ENCODE measurements around the gene SBF2. TPM values are rescaled to one million over a fixed set of nuclear protein-coding genes. Genes with fewer than 3 reads are reported as not detected.

Gene SBF2
- total and polyA plus RNA-seq, 2 donors: 8.1 to 10.2 TPM

DNA sequence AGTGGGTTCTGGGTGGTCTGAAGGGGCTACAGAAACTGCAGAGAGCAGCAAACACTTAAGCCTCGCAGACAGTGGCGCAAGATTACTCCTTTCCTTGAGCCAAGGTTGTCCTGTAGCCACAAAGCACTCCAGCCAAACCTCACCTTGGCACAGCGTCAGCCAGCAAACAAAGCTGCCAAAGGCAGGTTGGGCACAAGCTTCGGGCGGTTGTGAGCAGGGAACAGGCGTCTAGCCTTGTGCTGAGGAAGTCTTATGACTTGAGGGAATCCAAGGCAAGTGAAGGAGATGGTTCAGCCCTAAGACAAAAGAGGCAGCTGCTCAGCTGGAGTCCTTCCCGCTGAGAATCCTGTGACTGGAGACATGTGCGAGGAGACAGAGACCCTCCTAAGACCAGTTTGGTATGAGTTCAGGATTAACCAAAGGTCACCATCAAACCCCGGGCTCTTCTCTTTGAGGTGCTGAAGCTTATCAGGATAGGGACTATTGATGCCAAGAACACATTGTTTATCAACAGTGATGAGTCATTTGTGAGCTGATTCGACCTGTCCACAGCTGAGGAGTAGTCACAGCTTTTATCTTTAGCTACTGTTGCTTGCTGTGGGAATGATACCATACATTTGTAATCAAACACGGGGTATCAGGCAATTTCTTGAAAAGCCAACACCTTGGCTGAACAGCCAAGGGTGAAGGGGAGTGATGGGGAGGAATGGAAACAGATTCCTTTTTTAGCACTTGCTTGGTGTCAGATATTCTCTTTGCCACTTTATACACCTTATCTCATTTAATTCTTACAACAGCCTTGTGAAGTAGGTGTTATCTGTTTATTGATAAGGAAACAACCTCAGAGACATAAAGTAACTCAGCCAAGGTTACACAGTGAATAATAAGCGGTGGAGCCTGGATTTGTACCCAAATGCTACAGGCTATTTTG lies 15.4 kb upstream of the SBF2 start:
- H3K4me3 ChIP-seq (ENCODE audit: low read length in 2 of 2): no peak overlapping the region
- H3K36me3 ChIP-seq (ENCODE audit: control insufficient read depth in 2 of 2, insufficient read depth in 2 of 2, low read length in 1 of 2): no peaks in the 10 kb centered on the region
- no peak for DNase-seq (ENCODE audit: low read depth in 6 of 9, low spot score in 9 of 9)
- H3K27me3 ChIP-seq (ENCODE audit: control insufficient read depth in 2 of 2, insufficient read depth in 1 of 2, low read length in 1 of 2): peaks cover 28 to 47% of the 10 kb centered on the region in 2 donors
- 92% methylated on average over 12 of the region's 12 CpGs for WGBS
- no peak overlapping the region for H3K27ac ChIP-seq (ENCODE audit: low read depth in 1 of 2, low read length in 1 of 2)
- peaks cover 0 to 10% of the 10 kb centered on the region in 2 donors for H3K9me3 ChIP-seq (ENCODE audit: control insufficient read depth in 2 of 2, insufficient read depth in 1 of 2, low read length in 1 of 2)
- peaks cover 29 to 47% of the 10 kb centered on the region in 2 donors for H3K4me1 ChIP-seq (ENCODE audit: control insufficient read depth in 2 of 2, insufficient read depth in 2 of 2, low read length in 2 of 2)

DNA sequence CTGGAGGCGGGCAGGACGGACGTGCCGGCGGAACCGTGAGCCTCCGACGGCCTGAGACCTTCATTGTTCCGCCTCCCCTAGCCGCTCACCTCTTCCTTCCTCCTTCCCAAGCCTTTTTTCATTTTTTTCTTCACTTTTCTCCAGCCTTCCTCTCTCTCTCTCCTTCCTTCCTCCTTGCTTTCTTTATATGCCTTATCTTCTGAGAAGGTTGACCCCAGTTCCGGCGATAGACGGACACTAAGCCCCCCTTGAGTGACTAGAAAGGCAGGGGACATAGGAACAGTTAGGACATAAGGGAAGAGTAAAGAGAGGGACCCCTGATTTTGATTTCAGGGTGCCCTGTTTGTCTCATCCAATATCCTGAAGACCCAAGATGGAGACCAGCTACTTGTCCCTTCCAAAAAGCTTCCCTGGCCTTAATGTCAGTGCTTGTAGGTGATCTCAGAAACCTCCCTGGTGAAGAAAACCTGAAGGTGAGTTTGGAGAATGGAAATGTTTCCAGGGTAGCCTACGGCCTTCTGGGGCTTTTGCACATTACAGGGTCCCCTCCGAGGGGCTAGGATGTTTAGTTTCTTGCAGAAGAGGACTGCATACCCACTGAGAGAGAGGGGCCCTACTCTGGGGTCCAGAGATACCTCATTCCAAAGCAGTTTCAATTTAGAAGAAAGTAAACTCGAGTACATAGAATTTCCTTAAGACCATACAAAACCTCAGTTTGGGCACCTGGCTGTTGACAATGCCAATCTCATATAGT lies 14.4 kb upstream of the SBF2 start:
- no peak for DNase-seq (ENCODE audit: low read depth in 6 of 9, low spot score in 9 of 9)
- Histone ChIP-seq H3K36me3 (ENCODE audit: control insufficient read depth in 2 of 2, insufficient read depth in 2 of 2, low read length in 1 of 2) (no peaks in the 10 kb centered on the region), H3K4me1 (ENCODE audit: control insufficient read depth in 2 of 2, insufficient read depth in 2 of 2, low read length in 2 of 2) (peaks cover 36 to 58% of the 10 kb centered on the region in 2 donors), H3K27me3 (ENCODE audit: control insufficient read depth in 2 of 2, insufficient read depth in 1 of 2, low read length in 1 of 2) (peaks cover 37 to 57% of the 10 kb centered on the region in 2 donors), H3K27ac (ENCODE audit: low read depth in 1 of 2, low read length in 1 of 2) (no peak overlapping the region), H3K9me3 (ENCODE audit: control insufficient read depth in 2 of 2, insufficient read depth in 1 of 2, low read length in 1 of 2) (peaks cover 0 to 10% of the 10 kb centered on the region in 2 donors), H3K4me3 (ENCODE audit: low read length in 2 of 2) (peak overlapping the region; percentile 19 to 56)
- 24% methylated on average over 16 of the region's 16 CpGs for WGBS

DNA sequence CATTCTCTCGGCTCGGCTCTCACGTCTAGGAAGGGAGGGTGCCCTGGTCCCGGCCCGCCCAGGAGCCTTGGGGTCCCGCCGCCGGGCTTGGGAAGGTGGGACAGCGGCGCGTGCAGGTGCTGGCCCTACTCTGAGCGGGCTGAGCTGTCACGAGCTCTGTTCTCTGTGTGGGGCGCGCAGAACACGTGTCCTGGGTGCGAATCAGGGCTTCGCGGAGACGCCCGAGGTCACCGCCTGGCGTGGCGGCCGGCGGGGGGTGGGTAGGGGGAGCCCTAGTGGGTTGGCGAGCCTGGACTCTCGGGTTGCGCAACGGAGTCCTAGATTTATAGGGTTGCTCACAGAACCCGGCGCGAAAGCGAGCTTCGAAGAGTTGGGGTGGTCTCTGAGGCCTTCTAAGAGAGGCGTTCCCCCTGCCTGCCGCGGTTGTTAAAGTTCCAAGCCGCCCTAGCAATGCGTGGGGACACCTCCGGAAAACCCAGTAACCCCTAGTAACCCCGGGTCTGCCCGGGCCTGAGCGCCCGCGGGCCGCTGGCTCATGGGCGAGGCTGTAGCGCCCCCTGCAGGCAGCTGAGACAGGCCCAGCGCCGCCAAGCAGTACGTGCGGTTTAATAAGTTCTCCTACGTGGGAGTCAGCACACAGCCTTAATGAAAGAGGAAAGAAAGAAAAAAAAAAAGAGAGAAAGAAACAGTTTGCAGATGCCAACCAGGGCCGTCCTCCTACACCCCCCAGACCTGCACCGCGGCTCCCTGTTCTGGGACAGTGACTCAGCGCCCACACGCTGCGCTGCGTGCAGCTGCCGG lies 13.6 kb upstream of the SBF2 start:
- Histone ChIP-seq H3K27ac (ENCODE audit: low read depth in 1 of 2, low read length in 1 of 2) (peak overlapping the region in 1 of 2 donors; percentile 31), H3K4me1 (ENCODE audit: control insufficient read depth in 2 of 2, insufficient read depth in 2 of 2, low read length in 2 of 2) (peaks cover 39 to 65% of the 10 kb centered on the region in 2 donors), H3K9me3 (ENCODE audit: control insufficient read depth in 2 of 2, insufficient read depth in 1 of 2, low read length in 1 of 2) (peaks cover 0 to 10% of the 10 kb centered on the region in 2 donors), H3K4me3 (ENCODE audit: low read length in 2 of 2) (peak overlapping the region; percentile 19 to 56), H3K27me3 (ENCODE audit: control insufficient read depth in 2 of 2, insufficient read depth in 1 of 2, low read length in 1 of 2) (peaks cover 41 to 65% of the 10 kb centered on the region in 2 donors), H3K36me3 (ENCODE audit: control insufficient read depth in 2 of 2, insufficient read depth in 2 of 2, low read length in 1 of 2) (no peaks in the 10 kb centered on the region)
- peak in 4 of 9 donors; percentile 64 to 84 (median 77) for DNase-seq (ENCODE audit: low read depth in 6 of 9, low spot score in 9 of 9)
- 1% methylated on average over 62 of the region's 62 CpGs for WGBS

DNA sequence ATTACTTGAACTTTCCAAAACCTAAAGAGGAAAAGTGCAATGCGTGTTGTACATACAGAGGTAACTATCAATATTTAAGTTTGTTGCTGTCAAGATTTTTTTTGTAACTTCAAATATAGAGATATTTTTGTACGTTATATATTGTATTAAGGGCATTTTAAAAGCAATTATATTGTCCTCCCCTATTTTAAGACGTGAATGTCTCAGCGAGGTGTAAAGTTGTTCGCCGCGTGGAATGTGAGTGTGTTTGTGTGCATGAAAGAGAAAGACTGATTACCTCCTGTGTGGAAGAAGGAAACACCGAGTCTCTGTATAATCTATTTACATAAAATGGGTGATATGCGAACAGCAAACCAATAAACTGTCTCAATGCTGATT lies 13.0 kb upstream of the SBF2 start:
- Histone ChIP-seq H3K36me3 (ENCODE audit: control insufficient read depth in 2 of 2, insufficient read depth in 2 of 2, low read length in 1 of 2) (no peaks in the 10 kb centered on the region), H3K4me3 (ENCODE audit: low read length in 2 of 2) (peak overlapping the region in 1 of 2 donors; percentile 56), H3K27ac (ENCODE audit: low read depth in 1 of 2, low read length in 1 of 2) (peak overlapping the region in 1 of 2 donors; percentile 18), H3K9me3 (ENCODE audit: control insufficient read depth in 2 of 2, insufficient read depth in 1 of 2, low read length in 1 of 2) (peaks cover 0 to 10% of the 10 kb centered on the region in 2 donors), H3K27me3 (ENCODE audit: control insufficient read depth in 2 of 2, insufficient read depth in 1 of 2, low read length in 1 of 2) (peaks cover 47 to 71% of the 10 kb centered on the region in 2 donors), H3K4me1 (ENCODE audit: control insufficient read depth in 2 of 2, insufficient read depth in 2 of 2, low read length in 2 of 2) (peaks cover 43 to 70% of the 10 kb centered on the region in 2 donors)
- DNase-seq (ENCODE audit: low read depth in 6 of 9, low spot score in 9 of 9): no peak
- WGBS: 11% methylated on average over 9 of the region's 9 CpGs

DNA sequence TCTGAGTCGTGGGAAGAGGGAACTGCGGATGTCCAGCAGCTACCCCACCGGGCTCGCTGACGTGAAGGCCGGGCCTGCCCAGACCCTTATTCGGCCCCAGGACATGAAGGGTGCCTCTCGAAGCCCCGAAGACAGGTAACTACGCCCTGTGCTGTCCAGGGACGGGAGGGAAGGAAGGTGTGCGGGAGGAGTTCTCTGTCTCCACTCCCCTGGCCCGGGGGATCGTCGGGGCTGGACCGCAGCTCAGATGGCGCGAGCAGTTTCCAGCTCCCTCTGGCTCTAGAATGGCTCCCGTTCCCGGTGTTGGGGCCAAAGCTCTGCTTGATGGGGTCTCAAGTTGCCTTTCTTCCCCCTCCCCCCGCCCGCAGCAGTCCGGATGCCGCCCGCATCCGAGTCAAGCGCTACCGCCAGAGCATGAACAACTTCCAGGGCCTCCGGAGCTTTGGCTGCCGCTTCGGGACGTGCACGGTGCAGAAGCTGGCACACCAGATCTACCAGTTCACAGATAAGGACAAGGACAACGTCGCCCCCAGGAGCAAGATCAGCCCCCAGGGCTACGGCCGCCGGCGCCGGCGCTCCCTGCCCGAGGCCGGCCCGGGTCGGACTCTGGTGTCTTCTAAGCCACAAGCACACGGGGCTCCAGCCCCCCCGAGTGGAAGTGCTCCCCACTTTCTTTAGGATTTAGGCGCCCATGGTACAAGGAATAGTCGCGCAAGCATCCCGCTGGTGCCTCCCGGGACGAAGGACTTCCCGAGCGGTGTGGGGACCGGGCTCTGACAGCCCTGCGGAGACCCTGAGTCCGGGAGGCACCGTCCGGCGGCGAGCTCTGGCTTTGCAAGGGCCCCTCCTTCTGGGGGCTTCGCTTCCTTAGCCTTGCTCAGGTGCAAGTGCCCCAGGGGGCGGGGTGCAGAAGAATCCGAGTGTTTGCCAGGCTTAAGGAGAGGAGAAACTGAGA lies 12.2 kb upstream of the SBF2 start:
- Histone ChIP-seq H3K27ac (ENCODE audit: low read depth in 1 of 2, low read length in 1 of 2) (peak overlapping the region in 1 of 2 donors; percentile 31), H3K4me3 (ENCODE audit: low read length in 2 of 2) (peak overlapping the region; percentile 37 to 56), H3K9me3 (ENCODE audit: control insufficient read depth in 2 of 2, insufficient read depth in 1 of 2, low read length in 1 of 2) (peaks cover 0 to 10% of the 10 kb centered on the region in 2 donors), H3K36me3 (ENCODE audit: control insufficient read depth in 2 of 2, insufficient read depth in 2 of 2, low read length in 1 of 2) (no peaks in the 10 kb centered on the region), H3K4me1 (ENCODE audit: control insufficient read depth in 2 of 2, insufficient read depth in 2 of 2, low read length in 2 of 2) (peaks cover 43 to 70% of the 10 kb centered on the region in 2 donors), H3K27me3 (ENCODE audit: control insufficient read depth in 2 of 2, insufficient read depth in 1 of 2, low read length in 1 of 2) (peaks cover 51 to 77% of the 10 kb centered on the region in 2 donors)
- 1% methylated on average over 65 of the region's 65 CpGs for WGBS
- DNase-seq (ENCODE audit: low read depth in 6 of 9, low spot score in 9 of 9): peak in 2 of 9 donors; percentile 36 to 52

DNA sequence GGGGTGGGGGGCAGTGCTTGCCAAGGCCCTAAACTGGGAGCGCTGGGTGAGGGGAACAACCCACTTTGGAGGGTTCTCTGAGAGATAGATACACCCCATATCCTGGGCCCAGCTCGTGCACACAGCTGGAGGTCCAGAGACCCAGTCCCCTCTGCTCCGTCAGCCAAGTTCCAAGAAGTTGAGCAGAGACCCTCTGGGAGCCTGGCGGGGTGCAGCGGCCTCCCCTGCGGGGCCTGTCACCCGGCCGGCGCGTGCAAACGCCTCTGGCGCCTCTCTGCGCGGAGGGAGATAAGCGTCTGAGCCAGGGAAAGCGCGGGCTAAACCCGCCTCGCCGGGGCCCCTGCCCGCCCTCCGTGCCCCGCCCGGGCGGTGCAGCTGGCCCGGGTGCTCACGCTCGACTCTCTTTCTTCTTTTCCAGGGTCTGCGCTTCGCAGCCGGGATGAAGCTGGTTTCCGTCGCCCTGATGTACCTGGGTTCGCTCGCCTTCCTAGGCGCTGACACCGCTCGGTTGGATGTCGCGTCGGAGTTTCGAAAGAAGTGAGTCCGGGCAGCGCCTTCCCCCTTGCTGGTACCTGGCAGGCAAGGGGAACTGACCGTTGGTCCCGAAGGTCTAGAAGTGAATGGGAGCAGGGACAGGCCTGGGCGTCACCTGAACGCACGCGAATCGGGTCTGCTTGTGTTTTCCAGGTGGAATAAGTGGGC lies 11.4 kb upstream of the SBF2 start:
- H3K4me3 ChIP-seq (ENCODE audit: low read length in 2 of 2): peak overlapping the region; percentile 37 to 56
- peak overlapping the region in 1 of 2 donors; percentile 40 for H3K27ac ChIP-seq (ENCODE audit: low read depth in 1 of 2, low read length in 1 of 2)
- WGBS: under 1% methylated on average over 51 of the region's 51 CpGs
- peaks cover 51 to 79% of the 10 kb centered on the region in 2 donors for H3K27me3 ChIP-seq (ENCODE audit: control insufficient read depth in 2 of 2, insufficient read depth in 1 of 2, low read length in 1 of 2)
- H3K36me3 ChIP-seq (ENCODE audit: control insufficient read depth in 2 of 2, insufficient read depth in 2 of 2, low read length in 1 of 2): no peaks in the 10 kb centered on the region
- DNase-seq (ENCODE audit: low read depth in 6 of 9, low spot score in 9 of 9): peak in 2 of 9 donors; percentile 40 to 58
- H3K9me3 ChIP-seq (ENCODE audit: control insufficient read depth in 2 of 2, insufficient read depth in 1 of 2, low read length in 1 of 2): peaks cover 0 to 10% of the 10 kb centered on the region in 2 donors
- H3K4me1 ChIP-seq (ENCODE audit: control insufficient read depth in 2 of 2, insufficient read depth in 2 of 2, low read length in 2 of 2): peaks cover 42 to 66% of the 10 kb centered on the region in 2 donors

DNA sequence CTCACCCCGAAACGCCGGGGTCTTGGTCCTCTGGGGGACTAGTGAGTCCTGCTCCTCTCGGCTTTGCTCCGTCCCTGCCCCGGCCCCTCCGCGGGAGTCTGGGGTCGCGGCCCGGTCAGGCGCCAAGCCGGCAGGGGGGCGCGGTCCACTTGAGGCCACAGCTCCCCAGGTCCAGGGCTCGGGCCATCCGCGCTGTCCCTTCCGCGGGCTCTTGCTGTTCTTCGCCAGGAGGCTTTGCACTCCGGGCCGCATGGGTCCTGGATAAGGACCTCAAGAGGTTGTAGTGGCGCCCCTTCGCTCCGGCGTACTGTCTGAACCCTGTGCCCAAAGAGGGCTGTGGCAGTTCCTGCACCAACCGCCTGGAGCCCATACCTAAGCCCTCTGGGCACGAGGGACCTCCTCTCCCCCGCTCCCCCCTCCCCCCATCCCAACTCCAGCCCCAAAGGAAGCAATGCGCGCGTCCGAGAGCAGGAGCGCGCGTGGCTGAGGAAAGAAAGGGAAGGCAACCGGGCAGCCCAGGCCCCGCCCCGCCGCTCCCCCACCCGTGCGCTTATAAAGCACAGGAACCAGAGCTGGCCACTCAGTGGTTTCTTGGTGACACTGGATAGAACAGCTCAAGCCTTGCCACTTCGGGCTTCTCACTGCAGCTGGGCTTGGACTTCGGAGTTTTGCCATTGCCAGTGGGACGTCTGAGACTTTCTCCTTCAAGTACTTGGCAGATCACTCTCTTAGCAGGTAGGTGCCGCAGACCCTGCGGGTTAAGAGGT lies 10.7 kb upstream of the SBF2 start, which contains the start of gene ADM:
Gene ADM (plus strand): TSS at position 579 of the 767 bp plus-strand sequence. CDS start 628 bp downstream, outside the sequence.
- Histone ChIP-seq H3K9me3 (ENCODE audit: control insufficient read depth in 2 of 2, insufficient read depth in 1 of 2, low read length in 1 of 2) (peaks cover 0 to 10% of the 10 kb centered on the region in 2 donors), H3K27me3 (ENCODE audit: control insufficient read depth in 2 of 2, insufficient read depth in 1 of 2, low read length in 1 of 2) (peaks cover 51 to 79% of the 10 kb centered on the region in 2 donors), H3K27ac (ENCODE audit: low read depth in 1 of 2, low read length in 1 of 2) (peak within 1 kb of the TSS in 1 of 2 donors; percentile 40), H3K4me1 (ENCODE audit: control insufficient read depth in 2 of 2, insufficient read depth in 2 of 2, low read length in 2 of 2) (peaks cover 41 to 64% of the 10 kb centered on the region in 2 donors), H3K4me3 (ENCODE audit: low read length in 2 of 2) (peak within 1 kb of the TSS; percentile 56 to 62), H3K36me3 (ENCODE audit: control insufficient read depth in 2 of 2, insufficient read depth in 2 of 2, low read length in 1 of 2) (no peaks in the 10 kb centered on the region)
- peak in 2 of 9 donors; percentile 25 to 52 for DNase-seq (ENCODE audit: low read depth in 6 of 9, low spot score in 9 of 9)
- under 1% methylated on average over 48 of the region's 48 CpGs for WGBS

Measured in thymus (tissue), 11 donors.